HepG2 (cell line): ENCODE measurements around the gene HNRNPAB. TPM values are rescaled to one million over a fixed set of nuclear protein-coding genes. Genes with fewer than 3 reads are reported as not detected.

Source experiments
- ATAC-seq: fragments of 200-7000 bp; cut with Tn5 transposase; 3 replicates; pipeline ENCODE4 v1.9.1; 2020; ENCODE audit warnings: mild to moderate bottlenecking, moderate library complexity
- BruUV-seq: library from RNA; stranded (reverse); fragments of 400-500 nt; replicated peaks from 2 replicates; lab custom pipeline; 2021; lab: Mats Ljungman, UMichigan
- CTCF ChIA-PET: fragments of 300-600 bp; formaldehyde crosslinking; extraction: SDS; loops from one replicate; lab custom pipeline; 2021; ENCODE audit warnings: low total read pairs, inconsistent platforms, low intra/inter-chr PET ratio; lab: Yijun Ruan, JAX
- POLR2A ChIA-PET: fragments of 350-600 bp; sonication (Branson Sonifier 250); formaldehyde crosslinking; loops from one replicate; lab custom pipeline; 2020; ENCODE audit warnings: antibody characterized with exemption, inconsistent platforms; lab: Yijun Ruan, JAX
- DNase-seq: peaks from one replicate; pipeline ENCODE4 v3.0.0-alpha.2; 2015; ENCODE audit warnings: low spot score
- FAIRE-seq: peaks from 3 replicates; lab custom pipeline; 2011; peaks lifted over from hg19 to GRCh38; lab: Jason Lieb, UNC
- H2AFZ ChIP-seq: one replicate; pipeline ENCODE4 v1.6.1; 2011; ENCODE audit warnings: low read length, inconsistent platforms
- H3K27ac ChIP-seq: fragments of 300-600 bp; 3 replicates; pipeline ENCODE4 v1.8.0; 2011; ENCODE audit warnings: mixed run types, mild to moderate bottlenecking, mixed read lengths, low read length, inconsistent platforms; ENCODE audit not compliant: insufficient read depth; ENCODE audit errors: extremely low read length
- H3K27me3 ChIP-seq, 2 experiments: fragments of 200-600 bp in 1 of 2; 2 replicates in 1 of 2; 3 replicates in 1 of 2; pipeline versions ENCODE4 v1.6.0 to v1.8.0; 2011; ENCODE audit warnings: low read length in 2 of 2, mild to moderate bottlenecking in 2 of 2, moderate library complexity in 2 of 2, inconsistent platforms in 1 of 2; ENCODE audit not compliant: insufficient read depth in 2 of 2, control insufficient read depth in 1 of 2
- H3K36me3 ChIP-seq, 2 experiments: fragments of 200-600 bp in 1 of 2; replicated peaks in 1 of 2; 2 replicates in 1 of 2; 3 replicates in 1 of 2; pipeline versions ENCODE4 v1.5.1 to v1.8.0; 2011; ENCODE audit warnings: low read length in 2 of 2, inconsistent platforms in 1 of 2; ENCODE audit not compliant: insufficient read depth in 2 of 2, control insufficient read depth in 1 of 2
- H3K4me1 ChIP-seq: 2 replicates; pipeline ENCODE4 v1.5.1; 2012; ENCODE audit warnings: low read length, inconsistent platforms; ENCODE audit not compliant: insufficient read depth
- H3K4me2 ChIP-seq: 2 replicates; pipeline ENCODE4 v1.6.0; 2011; ENCODE audit warnings: low read depth, low read length, inconsistent platforms
- H3K4me3 ChIP-seq, 3 experiments: fragments of 200-600 bp in 1 of 3; sonication (generic), shearing (Covaris generic) in 1 of 3; replicated peaks in 1 of 3; 2 replicates each; pipeline ENCODE4 v1.5.1; 2011 to 2016; ENCODE audit warnings: low read length in 3 of 3, inconsistent platforms in 2 of 3, low read depth in 2 of 3, mild to moderate bottlenecking in 2 of 3, control low read depth in 1 of 3, mixed read lengths in 1 of 3; ENCODE audit not compliant: insufficient read depth in 1 of 3
- H3K79me2 ChIP-seq: one replicate; pipeline ENCODE4 v1.6.1; 2011; ENCODE audit warnings: low read length, inconsistent platforms; ENCODE audit not compliant: insufficient read depth
- H3K9ac ChIP-seq: 2 replicates; pipeline ENCODE4 v1.6.0; 2011; ENCODE audit warnings: mild to moderate bottlenecking, low read depth, low read length, inconsistent platforms; ENCODE audit not compliant: insufficient read depth
- H3K9me3 ChIP-seq: 2 replicates; pipeline ENCODE4 v1.5.1; 2012; ENCODE audit warnings: mild to moderate bottlenecking, low read length
- H4K20me1 ChIP-seq: 2 replicates; pipeline ENCODE4 v1.6.0; 2011; ENCODE audit warnings: inconsistent platforms, mild to moderate bottlenecking, low read length, moderate library complexity; ENCODE audit not compliant: insufficient read depth
- ARID2 ChIP-seq: sonication (generic); formaldehyde crosslinking; IDR thresholded peaks from 2 replicates; pipeline ENCODE4 v1.8.1; 2022; ENCODE audit warnings: mild to moderate bottlenecking, missing genetic modification reagents, borderline replicate concordance
- BRF2 ChIP-seq: sonication (generic); formaldehyde crosslinking; IDR thresholded peaks from 2 replicates; pipeline ENCODE4 v1.8.1; 2022; ENCODE audit warnings: mild to moderate bottlenecking, missing genetic modification reagents
- ETV5 ChIP-seq: IDR thresholded peaks from 2 replicates; pipeline ENCODE4 v1.6.1; 2018; ENCODE audit warnings: missing biosample characterization, missing genetic modification reagents, inconsistent platforms, borderline replicate concordance
- JARID2 ChIP-seq: sonication (generic); formaldehyde crosslinking; IDR thresholded peaks from 2 replicates; pipeline ENCODE4 v1.8.1; 2023; ENCODE audit warnings: missing genetic modification reagents, inconsistent platforms; ENCODE audit not compliant: insufficient replicate concordance
- LRRFIP1 ChIP-seq: sonication (generic); formaldehyde crosslinking; conservative IDR thresholded peaks from 2 replicates; pipeline ENCODE4 v1.4.0; 2020; ENCODE audit warnings: missing genetic modification reagents
- MIER3 ChIP-seq: IDR thresholded peaks from 2 replicates; pipeline ENCODE4 v1.6.1; 2016; ENCODE audit warnings: missing compliant biosample characterization, borderline replicate concordance
- PATZ1 ChIP-seq: sonication (generic); formaldehyde crosslinking; IDR thresholded peaks from 2 replicates; pipeline ENCODE4 v1.4.0; 2020; ENCODE audit warnings: missing genetic modification reagents
- TGIF2 ChIP-seq: IDR thresholded peaks from 2 replicates; pipeline ENCODE4 v1.6.1; 2016; ENCODE audit warnings: control low read depth, missing compliant biosample characterization
- ZBTB2 ChIP-seq: sonication (generic); formaldehyde crosslinking; IDR thresholded peaks from 2 replicates; pipeline ENCODE4 v1.8.0; 2022; ENCODE audit warnings: low read depth, missing genetic modification reagents
- ZBTB7B ChIP-seq: sonication (generic); formaldehyde crosslinking; IDR thresholded peaks from 2 replicates; pipeline ENCODE4 v1.4.0; 2020; ENCODE audit warnings: missing genetic modification reagents
- ZIK1 ChIP-seq: sonication (generic); formaldehyde crosslinking; IDR thresholded peaks from 2 replicates; pipeline ENCODE4 v1.5.0; 2020; ENCODE audit warnings: mild to moderate bottlenecking, low read depth, missing genetic modification reagents, borderline replicate concordance
- ZNF160 ChIP-seq: sonication (generic); formaldehyde crosslinking; IDR thresholded peaks from 2 replicates; pipeline ENCODE4 v1.8.0; 2022; ENCODE audit warnings: mild to moderate bottlenecking, inconsistent platforms, missing genetic modification reagents
- ZNF280B ChIP-seq: sonication (generic); formaldehyde crosslinking; IDR thresholded peaks from 2 replicates; pipeline ENCODE4 v1.5.0; 2020; ENCODE audit warnings: missing genetic modification reagents, mild to moderate bottlenecking, borderline replicate concordance
- WGBS: methylation state at CpG from one replicate; pipeline ENCODE4 v1.1.6; 2017; ENCODE audit warnings: low lambda C conversion rate; 5-methylcytosine and 5-hydroxymethylcytosine counted together
- in situ Hi-C: cut with HindIII; loops from 2 replicates; pipeline ENCODE4 v1.10.0; 2017; ENCODE audit warnings: low pct_unique_long_range_greater_than_20kb; ENCODE audit not compliant: extremely low pct_ligation_motif_present
- intact Hi-C: fragments of 100-400 bp; cut with micrococcal nuclease; formaldehyde crosslinking; loops from one replicate; pipeline ENCODE4 v1.10.0; 2022; ENCODE audit not compliant: unreplicated experiment
- polyA plus RNA-seq, 8 experiments: library from polyadenylated mRNA; depleted of rRNA in 3 of 8; stranded (reverse) in 7 of 8; unstranded in 1 of 8; fragments of >200 nt; fragmentation: Illumina TruSeq in 4 of 8; extraction: Trizol in 4 of 8; gene quantifications; 2 replicates each; pipeline versions ENCODE4 v1.2.1 to v1.2.3, GENCODE V29; 2011 to 2016; ENCODE audit warnings: low read depth in 4 of 8, missing spikeins in 1 of 8, mixed read lengths in 1 of 8; ENCODE audit not compliant: insufficient read depth in 1 of 8
- total RNA-seq, 5 experiments: library from RNA; depleted of rRNA; stranded (reverse); fragments of >200 nt; fragmentation: Illumina TruSeq; extraction: Trizol; gene quantifications; 2 replicates each; pipeline ENCODE4 v1.2.3, GENCODE V29; 2016; ENCODE audit warnings: low read depth in 1 of 5

Gene HNRNPAB
- total and polyA plus RNA-seq, 2 of the 13 experiments (the other 11 are each of a cell fraction or from before 2014, with no cell fraction given): 62.6 to 111 TPM

GRCh38 chr5:178232124-178232919 lies 28.0 kb downstream of the HNRNPAB start, which contains the start of gene PHYKPL:
Gene PHYKPL (minus strand): TSS chr5:178232802. CDS start chr5:178232550, 252 bp downstream.
- ChIA-PET CTCF (no interaction called here), POLR2A (interaction anchor here (0.5 to 3.1 kb wide), 11 partner anchors 11 to 1318 kb away, joined by 3 to 12 read pairs (median 4); partner anchors contain the start of genes HNRNPAB, NHP2 and RUFY1)
- H2AFZ ChIP-seq: no peak within 1 kb of the TSS
- TF ChIP-seq ZNF280B (peak; percentile 34; the same call in 1 of the 2 replicates), LRRFIP1 (CRISPR knock-in tag) (no peak), BRF2 (CRISPR knock-in tag) (peak; percentile 76; the same call in 1 of the 2 replicates), ZBTB2 (CRISPR knock-in tag) (peak; percentile 48; the same call in 1 of the 2 replicates), ZIK1 (CRISPR knock-in tag) (peak; percentile 34; the same call in 1 of the 2 replicates), ARID2 (CRISPR knock-in tag) (0 out of 2 replicates have a peak, but pooled peaks have one; percentile 23), ETV5 (CRISPR knock-in tag) (peak; percentile 75), ZBTB7B (peak; percentile 74; the same call in 1 of the 2 replicates), TGIF2 (CRISPR knock-in tag) (peak; percentile 18), PATZ1 (peak; percentile 33; the same call in 1 of the 2 replicates), JARID2 (CRISPR knock-in tag) (peak; percentile 41), ZNF160 (0 out of 2 replicates have a peak, but pooled peaks have one; percentile 25), MIER3 (no peak)

More at GRCh38 chr5:178232124-178232919, 28.0 kb downstream of the HNRNPAB start, which contains the start of gene PHYKPL:
- Histone ChIP-seq H3K9ac (peak within 1 kb of the TSS; percentile 83), H3K4me1 (peaks cover 61% of the 10 kb centered on the region), H3K36me3 (peaks cover 11 to 23% of the 10 kb centered on the region in 2 experiments; a peak in 4 of 5 replicates), H3K27ac (peak within 1 kb of the TSS; percentile 67), H4K20me1 (no peaks in the 10 kb centered on the region), H3K79me2 (peaks cover 20% of the 10 kb centered on the region), H3K9me3 (no peaks in the 10 kb centered on the region), H3K27me3 (no peaks in the 10 kb centered on the region), H3K4me2 (peak within 1 kb of the TSS; percentile 80), H3K4me3 (peak within 1 kb of the TSS; percentile 69 to 93 (median 87))
- in situ Hi-C loops: no loop called here
- ATAC-seq (peak; percentile 79), DNase-seq (peak; percentile 36), FAIRE-seq (no peak)
- WGBS: 0% methylated on average over 5 of the region's 102 CpGs
- no TSS peak for BruUV-seq
- intact Hi-C loops: no loop called here
